Coronary artery (tissue), 2 donors: ENCODE measurements around the gene PGAM1.

Experiments
- DNase-seq: peaks from one replicate; pipeline ENCODE4 v3.0.0-alpha.2; 2017; ENCODE audit warnings: low spot score
- H3K27ac ChIP-seq, 2 donors: fragments of 200-600 bp; sonication (generic); one replicate each; pipeline ENCODE4 v1.5.1; 2016 to 2019
- H3K4me3 ChIP-seq: fragments of 200-600 bp; sonication (generic); 2 replicates; pipeline ENCODE4 v1.5.1; 2016; ENCODE audit warnings: mild to moderate bottlenecking, moderate library complexity
- CTCF ChIP-seq: fragments of 200-600 bp; sonication (generic); IDR thresholded peaks from one replicate; pipeline ENCODE4 v1.5.1; 2019; ENCODE audit warnings: antibody characterized with exemption

PGAM1 gene

DNA sequence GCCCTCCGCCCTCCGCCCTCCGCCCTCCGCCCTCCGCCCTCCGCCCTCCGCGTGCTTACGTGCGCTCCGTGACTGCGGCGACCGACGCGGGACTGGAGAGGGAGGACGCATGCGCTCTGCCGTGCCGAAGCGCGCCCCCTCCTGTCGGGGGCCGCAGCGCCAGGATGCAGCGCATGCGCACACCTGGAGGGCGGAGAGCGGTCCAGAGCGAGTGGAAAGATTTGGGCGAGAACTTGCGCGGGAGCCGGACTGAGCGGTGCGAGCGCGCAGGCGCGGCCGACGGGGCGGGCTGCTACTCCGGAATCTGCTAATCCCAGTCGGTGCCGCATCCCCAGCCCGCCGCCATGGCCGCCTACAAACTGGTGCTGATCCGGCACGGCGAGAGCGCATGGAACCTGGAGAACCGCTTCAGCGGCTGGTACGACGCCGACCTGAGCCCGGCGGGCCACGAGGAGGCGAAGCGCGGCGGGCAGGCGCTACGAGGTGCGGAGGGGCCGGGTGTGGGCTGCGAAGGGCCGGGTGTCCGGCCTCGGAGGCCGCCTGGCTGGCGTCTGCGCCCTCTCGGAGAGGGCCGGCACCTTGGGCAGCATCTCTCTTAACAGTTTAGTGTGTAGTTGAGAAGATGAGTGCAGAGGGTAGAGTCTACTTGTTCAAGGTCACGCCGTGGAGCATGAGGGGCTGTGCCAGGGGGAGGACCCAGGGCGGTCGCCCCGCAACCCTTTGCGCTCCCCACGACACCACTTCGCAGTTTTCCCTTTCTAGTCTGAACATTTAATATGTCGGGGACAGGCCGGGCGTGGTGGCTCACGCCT lies at the start of gene PGAM1:
PGAM1 (plus strand) TSS at position 228 of the 812 bp plus-strand sequence; CDS start at position 345, 117 bp downstream.
- peak; percentile 97 for DNase-seq
- H3K4me3 ChIP-seq = peak within 1 kb of the TSS; percentile 97
- peak within 1 kb of the TSS; percentile 70 to 93 for H3K27ac ChIP-seq
- TF ChIP-seq CTCF = peak; percentile 24

GRCh38 chr10:97376413-97376812 lies 49.6 kb upstream of the PGAM1 start:
- TF ChIP-seq CTCF = no peak
- Histone ChIP-seq H3K4me3 (no peak overlapping the region), H3K27ac (no peak overlapping the region)
- no peak for DNase-seq

- Histone ChIP-seq H3K4me3 (no peak overlapping the region), H3K27ac (no peak overlapping the region)
- no peak for TF ChIP-seq CTCF
- no peak for DNase-seq
These were observed 46.8 kb upstream of the PGAM1 start for GRCh38 chr10:97378933-97379921.

- TF ChIP-seq CTCF = no peak
- DNase-seq = no peak
- H3K27ac ChIP-seq = no peak overlapping the region
- H3K4me3 ChIP-seq = no peak overlapping the region
These were observed 45.5 kb upstream of the PGAM1 start for GRCh38 chr10:97380516-97380915.

GRCh38 chr10:97381626-97382025 lies 44.4 kb upstream of the PGAM1 start:
- Histone ChIP-seq H3K27ac (no peak overlapping the region), H3K4me3 (no peak overlapping the region)
- TF ChIP-seq CTCF = no peak
- DNase-seq = no peak

GRCh38 chr10:97383159-97383558 lies 42.8 kb upstream of the PGAM1 start:
- no peak for DNase-seq
- no peak for TF ChIP-seq CTCF
- H3K4me3 ChIP-seq = no peak overlapping the region
- H3K27ac ChIP-seq = no peak overlapping the region
